Measurements from ENCODE around the gene KMT2C.

DNA sequence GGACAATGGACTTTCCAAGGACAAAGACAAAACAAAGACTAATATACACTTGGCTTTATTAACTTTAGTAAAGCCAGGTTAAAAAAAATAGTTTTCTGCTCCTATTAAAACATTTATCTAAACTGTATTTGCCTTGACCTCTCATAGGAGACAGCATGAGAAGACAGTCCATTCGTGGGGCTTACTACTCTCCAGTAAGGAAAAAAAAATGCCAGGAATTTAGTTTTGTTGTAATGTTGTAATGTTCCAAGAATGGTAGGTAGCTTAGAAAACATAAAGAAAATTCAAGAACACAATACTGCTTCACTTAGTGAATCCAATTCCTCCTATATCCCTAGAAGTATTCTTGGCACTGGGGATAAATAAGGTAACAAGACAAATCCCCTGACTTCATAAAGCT lies 81.7 kb downstream of the KMT2C start:
- TF ChIP-seq EP300 (conservative IDR thresholded peaks at IDR 0.05; ENCODE audit: poor library complexity, severe bottlenecking): no peak
- TF ChIP-seq CTCF (IDR thresholded peaks at IDR 0.05; ENCODE audit: poor library complexity, severe bottlenecking): no peak
- no peak for TF ChIP-seq RAD21 (conservative IDR thresholded peaks at IDR 0.05)
- TF ChIP-seq MXI1 (conservative IDR thresholded peaks at IDR 0.05; ENCODE audit: poor library complexity, severe bottlenecking): no peak
- no peak for TF ChIP-seq POLR2AphosphoS5 (IDR thresholded peaks at IDR 0.05)
- TF ChIP-seq TAF1 (IDR thresholded peaks at IDR 0.05; ENCODE audit: low read depth): no peak
- TF ChIP-seq EZH2 (IDR thresholded peaks at IDR 0.05; ENCODE audit: borderline replicate concordance, insufficient read depth, low read length, poor library complexity, severe bottlenecking): no peak
- TF ChIP-seq, protein P1, sequence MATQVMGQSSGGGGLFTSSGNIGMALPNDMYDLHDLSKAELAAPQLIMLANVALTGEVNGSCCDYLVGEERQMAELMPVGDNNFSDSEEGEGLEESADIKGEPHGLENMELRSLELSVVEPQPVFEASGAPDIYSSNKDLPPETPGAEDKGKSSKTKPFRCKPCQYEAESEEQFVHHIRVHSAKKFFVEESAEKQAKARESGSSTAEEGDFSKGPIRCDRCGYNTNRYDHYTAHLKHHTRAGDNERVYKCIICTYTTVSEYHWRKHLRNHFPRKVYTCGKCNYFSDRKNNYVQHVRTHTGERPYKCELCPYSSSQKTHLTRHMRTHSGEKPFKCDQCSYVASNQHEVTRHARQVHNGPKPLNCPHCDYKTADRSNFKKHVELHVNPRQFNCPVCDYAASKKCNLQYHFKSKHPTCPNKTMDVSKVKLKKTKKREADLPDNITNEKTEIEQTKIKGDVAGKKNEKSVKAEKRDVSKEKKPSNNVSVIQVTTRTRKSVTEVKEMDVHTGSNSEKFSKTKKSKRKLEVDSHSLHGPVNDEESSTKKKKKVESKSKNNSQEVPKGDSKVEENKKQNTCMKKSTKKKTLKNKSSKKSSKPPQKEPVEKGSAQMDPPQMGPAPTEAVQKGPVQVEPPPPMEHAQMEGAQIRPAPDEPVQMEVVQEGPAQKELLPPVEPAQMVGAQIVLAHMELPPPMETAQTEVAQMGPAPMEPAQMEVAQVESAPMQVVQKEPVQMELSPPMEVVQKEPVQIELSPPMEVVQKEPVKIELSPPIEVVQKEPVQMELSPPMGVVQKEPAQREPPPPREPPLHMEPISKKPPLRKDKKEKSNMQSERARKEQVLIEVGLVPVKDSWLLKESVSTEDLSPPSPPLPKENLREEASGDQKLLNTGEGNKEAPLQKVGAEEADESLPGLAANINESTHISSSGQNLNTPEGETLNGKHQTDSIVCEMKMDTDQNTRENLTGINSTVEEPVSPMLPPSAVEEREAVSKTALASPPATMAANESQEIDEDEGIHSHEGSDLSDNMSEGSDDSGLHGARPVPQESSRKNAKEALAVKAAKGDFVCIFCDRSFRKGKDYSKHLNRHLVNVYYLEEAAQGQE (IDR thresholded peaks at IDR 0.05; ENCODE audit: borderline replicate concordance): no peak
